SK-N-MC (cell line): Measurements from ENCODE around the gene TMC1.

Experiments used
- EZH2 ChIP-seq: fragments of 200-600 bp; sonication (generic); IDR thresholded peaks from one replicate; pipeline ENCODE4 v1.6.1; 2017; ENCODE audit warnings: antibody characterized with exemption
- FOXP2 ChIP-seq: optimal IDR thresholded peaks from 2 replicates; pipeline ENCODE3; 2011; ENCODE audit warnings: mild to moderate bottlenecking, moderate library complexity; ENCODE audit not compliant: insufficient read depth; ENCODE audit errors: extremely low read length, control extremely low read depth
- POLR2AphosphoS5 ChIP-seq: IDR thresholded peaks from 2 replicates; pipeline ENCODE4 v1.6.1; 2012; ENCODE audit warnings: mild to moderate bottlenecking, low read depth, low read length, borderline replicate concordance

GRCh38 chr9:72649127-72649442, 127.7 kb downstream of the TMC1 start:
- TF ChIP-seq EZH2 (no peak), FOXP2 (no peak), POLR2AphosphoS5 (no peak)
